Epidermal melanocyte (primary cell): ENCODE data around the gene ARHGAP26.

Experiments
- DNase-seq: peaks from one replicate; pipeline ENCODE4 v3.0.0; 2011; ENCODE audit warnings: low spot score; ENCODE audit not compliant: insufficient read length

The ARHGAP26 gene

DNA sequence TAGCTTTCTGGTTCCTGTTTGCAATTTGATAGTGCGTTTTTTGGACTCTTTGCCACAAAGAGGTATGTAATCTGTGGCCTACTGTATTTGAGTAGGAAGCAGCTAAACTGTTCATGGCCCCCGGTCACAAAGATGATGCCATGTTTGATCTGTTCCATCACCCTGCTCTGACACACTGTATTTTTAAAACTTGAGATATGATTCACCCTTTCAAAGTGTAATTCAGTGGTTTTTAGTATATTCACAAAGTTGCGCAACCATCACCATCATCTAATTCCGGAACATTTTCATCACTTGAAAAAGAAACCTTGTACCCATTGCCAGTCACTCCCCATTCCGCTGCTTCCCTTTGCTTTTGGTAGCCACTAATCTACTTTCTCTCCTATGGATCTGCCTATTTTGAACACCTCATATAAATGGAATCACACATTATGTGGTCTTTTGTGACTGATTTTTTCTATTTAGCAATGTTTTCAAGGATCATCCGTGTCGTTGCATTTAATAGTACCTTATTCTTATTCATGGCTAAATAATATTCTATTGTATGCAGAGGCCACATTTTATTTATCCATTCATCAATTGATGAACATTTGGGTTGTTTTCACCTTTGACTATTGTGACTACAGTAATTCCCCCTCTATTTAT lies 491.7 kb downstream of the ARHGAP26 start:
- no peak for DNase-seq

DNA sequence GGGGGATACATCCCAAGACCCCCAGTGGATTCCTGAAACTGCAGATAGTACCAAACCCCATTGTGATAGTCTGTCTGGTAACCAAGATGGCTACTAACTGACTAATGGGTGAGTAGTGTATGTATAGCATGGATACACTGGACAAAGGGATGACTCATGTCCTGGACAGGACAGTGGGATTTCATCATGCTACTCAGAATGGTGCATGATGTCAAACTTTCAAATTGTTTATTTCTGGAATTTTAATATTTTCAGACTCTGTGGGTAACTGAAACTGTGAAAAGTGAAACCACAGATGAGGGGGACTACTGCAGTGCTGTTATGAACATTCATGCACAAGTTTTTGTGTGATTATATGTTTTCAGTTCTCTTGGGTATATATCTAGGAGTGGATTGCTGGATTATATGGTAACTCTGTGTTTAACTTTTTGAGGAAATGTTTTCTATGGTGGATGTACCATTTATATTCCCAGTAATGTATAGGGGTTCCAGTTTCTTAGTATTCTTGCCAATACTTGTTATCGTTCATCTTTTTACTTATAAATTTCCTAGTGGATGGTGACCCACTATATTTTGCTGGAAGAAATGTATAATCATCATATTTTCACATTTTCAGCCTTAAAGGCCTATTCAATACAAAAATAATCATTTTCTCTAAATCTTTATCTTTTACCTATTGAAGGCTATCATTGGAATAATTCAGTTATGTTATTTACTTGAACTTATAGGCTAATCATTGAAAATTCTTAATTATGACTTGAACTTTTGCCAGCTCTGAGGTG lies 492.4 kb downstream of the ARHGAP26 start:
- no peak for DNase-seq

DNA sequence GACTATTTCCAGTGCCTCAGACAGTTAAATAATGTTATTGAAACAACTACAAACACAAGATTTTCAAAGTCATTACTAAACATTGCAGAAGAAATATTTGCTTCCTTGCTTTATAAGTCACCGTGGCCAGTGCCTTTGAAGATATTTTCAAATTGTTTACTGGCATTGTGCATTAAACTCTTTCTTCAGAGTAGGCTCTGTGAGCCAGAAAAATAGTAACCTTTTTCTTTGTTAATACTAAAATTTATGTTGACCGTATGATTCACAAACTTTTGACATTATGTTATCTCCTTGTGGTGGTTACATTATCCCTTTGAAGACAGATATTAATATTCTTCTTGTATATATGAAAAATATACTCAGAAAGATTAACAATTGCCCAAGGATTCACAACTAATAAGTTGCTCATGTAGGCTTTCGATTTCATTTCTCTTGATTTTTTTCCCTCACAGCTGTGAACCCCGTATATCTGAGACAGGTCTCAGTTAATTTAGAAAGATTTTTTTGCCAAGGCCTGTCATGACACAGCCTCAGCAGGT lies 493.2 kb downstream of the ARHGAP26 start:
- no peak for DNase-seq

DNA sequence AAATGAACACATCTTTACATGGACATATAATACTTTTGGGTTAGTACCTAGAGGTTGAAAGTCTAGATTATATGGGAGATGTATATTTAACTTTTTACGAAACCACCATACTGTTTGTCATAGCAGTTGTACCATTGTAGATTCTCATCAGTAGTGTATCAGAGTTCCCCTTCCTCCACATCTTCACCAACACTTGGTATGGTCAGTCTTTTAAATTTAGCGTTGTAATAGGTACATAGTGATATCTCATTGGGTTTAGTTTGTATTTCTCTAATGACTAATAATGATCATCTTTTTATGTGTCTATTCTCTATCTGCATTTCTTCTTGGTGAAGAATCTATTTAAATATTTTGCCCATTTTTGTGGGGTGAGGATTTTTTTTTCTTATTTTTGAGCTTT lies 495.8 kb downstream of the ARHGAP26 start:
- no peak for DNase-seq

DNA sequence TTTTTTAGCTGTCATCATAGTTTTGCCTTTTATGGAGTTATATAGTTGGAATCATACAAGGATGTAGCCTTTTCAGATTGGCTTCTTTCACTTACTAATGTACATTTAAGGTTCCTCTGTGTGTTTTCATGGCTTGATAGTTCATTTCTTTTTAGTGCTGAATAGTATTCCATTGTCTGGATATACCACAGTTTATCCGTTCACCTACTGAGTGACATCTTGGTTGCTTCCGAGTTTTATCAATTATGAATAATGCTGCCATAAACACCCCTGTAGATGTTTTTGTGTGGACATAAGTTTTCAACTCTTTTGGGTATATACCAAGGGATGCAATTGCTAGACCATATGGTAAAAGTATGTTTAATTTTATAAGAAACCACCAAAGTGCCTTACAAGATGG lies 497.0 kb downstream of the ARHGAP26 start:
- no peak for DNase-seq

DNA sequence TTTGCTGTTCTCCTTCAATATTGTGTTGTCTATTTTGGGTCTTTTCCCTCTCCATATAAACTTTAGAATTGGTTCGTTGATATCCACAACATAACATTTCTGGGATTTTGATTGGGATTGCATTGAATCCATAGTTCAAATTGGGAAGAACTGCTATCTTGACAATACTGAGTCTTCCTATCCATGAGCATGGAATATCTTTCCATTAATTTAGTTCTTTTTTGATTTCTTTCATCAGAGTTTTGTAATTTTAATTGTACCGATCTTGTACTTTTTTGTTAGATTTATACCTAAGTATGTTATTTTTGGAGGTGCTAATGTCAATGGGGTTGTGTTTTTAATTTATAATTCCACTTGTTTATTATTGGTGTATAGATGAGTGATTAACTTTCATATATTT lies 498.2 kb downstream of the ARHGAP26 start:
- DNase-seq, result no peak

DNA sequence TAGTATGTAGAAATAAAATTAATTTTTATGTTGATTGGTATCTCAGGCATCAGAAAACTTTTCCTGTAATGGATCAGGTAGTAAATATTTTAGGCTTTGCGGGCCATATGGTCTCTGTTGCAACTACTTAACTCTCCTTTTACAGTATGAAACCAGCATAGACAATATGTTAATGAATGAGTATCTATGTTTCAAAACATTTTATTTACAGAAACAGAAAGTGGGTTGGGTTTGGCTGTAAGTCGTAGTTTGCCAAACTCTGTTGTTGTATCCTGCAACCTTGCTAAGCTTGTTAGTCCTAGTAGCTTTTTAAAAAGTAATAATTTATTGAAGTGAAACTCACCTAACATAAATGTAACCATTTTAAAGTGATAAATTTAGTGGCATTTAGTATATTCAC lies 501.3 kb downstream of the ARHGAP26 start:
- DNase-seq, result no peak

DNA sequence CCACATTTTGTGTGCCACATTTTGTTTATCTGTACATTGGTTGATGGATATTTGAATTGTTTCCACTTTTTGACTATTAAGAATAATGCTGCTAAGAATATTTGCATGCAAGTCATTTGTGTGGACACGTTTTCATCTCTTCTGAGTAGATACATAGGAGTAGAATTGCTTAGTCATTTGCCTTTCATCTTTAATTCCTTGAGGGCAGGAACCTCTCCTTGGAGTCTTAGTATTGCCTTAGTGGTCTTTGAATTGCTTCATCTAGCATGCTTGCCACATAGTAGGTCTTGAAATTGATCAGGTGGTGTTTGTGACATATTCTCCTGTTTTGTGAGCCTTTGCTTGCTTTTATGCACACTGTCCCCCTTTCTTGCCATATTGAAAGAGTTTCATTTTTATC lies 504.8 kb downstream of the ARHGAP26 start:
- no peak for DNase-seq

DNA sequence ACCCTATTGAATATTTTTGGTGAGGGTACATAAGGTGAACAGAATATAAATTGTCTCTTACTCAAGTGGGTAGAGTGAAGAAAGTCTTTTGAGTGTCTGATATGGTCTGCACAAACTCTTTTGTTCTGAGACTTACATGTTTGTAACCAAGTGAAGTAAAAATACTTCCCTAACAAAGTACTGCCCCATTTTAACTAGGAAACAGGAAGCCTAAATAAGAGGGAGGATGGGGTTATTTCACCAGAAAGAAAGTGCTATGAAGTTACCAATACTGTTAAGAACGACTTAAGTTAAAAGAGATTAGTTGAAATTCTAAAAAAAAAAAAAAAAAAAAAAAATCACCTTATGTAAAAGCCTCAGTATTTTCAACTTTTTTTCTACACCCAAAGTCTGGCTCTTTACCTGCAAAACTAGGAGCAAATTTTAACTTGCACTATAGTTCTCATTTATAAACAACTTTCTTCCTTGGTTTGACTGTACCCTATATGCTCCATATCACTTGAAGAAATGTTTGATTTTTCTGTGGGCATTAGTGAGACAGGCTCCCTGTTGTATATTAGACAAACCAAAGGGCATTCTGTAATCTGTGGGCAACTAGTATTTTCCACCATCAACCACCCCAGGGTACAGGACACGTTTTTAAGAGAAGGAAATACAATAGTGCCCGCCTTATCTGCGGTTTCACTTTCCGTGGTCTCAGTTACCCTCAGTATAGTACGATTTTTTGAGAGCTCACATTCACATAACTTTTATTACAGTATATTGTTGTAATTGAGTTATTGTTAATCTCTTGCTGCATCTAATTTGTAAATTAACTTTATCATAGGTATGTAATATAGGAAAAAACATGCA lies 505.6 kb downstream of the ARHGAP26 start:
- DNase-seq, result no peak

DNA sequence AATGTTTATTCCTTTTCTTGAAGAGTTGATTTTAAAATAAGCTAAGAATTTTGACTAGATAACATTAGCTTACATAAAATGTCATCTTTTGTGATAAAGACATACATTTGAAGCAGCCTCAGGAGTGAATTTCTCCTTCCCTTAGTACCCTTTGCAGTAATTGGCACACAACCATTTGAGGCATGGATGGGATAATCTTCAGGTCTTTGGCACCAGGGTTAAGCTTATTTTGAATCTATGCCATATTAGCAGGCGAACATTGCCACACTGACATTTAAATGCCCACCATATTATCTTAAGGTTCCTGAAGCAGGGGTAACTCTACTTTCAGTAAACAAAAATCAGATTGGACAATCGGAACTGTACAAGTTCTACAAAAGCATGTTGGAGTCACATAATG lies 507.4 kb downstream of the ARHGAP26 start:
- no peak for DNase-seq
